Stomach (tissue), 4 donors: ENCODE results near the gene FBXO27.

ENCODE experiments used
- EP300 ChIP-seq: sonication (generic); formaldehyde crosslinking; IDR thresholded peaks from one replicate; pipeline ENCODE4 v1.6.1; 2017; ENCODE audit warnings: antibody characterized with exemption
- POLR2A ChIP-seq, 4 donors: fragments of 450-650 bp; IDR thresholded peaks; one replicate each; pipeline ENCODE4 v1.6.1; 2016; ENCODE audit warnings: antibody characterized with exemption in 4 of 4, control low read depth in 2 of 4, mild to moderate bottlenecking in 1 of 4, moderate library complexity in 1 of 4
- TF ChIP-seq, protein P1 (sequence below), 7 experiments: fragments of 450-650 bp in 4 of 7; fragments of 200-600 bp in 3 of 7; sonication (generic) in 3 of 7; IDR thresholded peaks; one replicate each; pipeline ENCODE4 v1.5.1; 2016 to 2019; ENCODE audit warnings: antibody characterized with exemption in 7 of 7, control low read depth in 2 of 7, mild to moderate bottlenecking in 1 of 7

DNA sequence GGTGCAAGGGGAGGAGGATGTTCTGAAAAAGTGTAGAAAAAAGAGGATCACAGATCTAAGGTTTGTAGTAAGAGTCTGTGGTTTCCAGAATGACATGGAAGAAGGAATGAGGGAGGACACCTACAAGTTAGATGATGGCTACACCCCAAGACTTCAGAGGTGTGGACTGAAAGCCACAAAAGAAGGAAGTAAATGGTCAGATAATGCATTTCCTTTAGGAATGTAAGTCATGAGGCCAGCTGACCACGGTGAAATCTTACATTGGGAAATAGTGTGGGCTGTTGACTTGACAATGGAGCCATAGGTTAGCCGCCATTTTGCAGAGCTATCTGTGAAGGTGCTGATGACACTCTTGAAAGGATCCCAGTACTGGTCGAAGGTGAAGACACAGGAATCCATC is 25.3 kb upstream of the FBXO27 start:
- TF ChIP-seq, protein P1, sequence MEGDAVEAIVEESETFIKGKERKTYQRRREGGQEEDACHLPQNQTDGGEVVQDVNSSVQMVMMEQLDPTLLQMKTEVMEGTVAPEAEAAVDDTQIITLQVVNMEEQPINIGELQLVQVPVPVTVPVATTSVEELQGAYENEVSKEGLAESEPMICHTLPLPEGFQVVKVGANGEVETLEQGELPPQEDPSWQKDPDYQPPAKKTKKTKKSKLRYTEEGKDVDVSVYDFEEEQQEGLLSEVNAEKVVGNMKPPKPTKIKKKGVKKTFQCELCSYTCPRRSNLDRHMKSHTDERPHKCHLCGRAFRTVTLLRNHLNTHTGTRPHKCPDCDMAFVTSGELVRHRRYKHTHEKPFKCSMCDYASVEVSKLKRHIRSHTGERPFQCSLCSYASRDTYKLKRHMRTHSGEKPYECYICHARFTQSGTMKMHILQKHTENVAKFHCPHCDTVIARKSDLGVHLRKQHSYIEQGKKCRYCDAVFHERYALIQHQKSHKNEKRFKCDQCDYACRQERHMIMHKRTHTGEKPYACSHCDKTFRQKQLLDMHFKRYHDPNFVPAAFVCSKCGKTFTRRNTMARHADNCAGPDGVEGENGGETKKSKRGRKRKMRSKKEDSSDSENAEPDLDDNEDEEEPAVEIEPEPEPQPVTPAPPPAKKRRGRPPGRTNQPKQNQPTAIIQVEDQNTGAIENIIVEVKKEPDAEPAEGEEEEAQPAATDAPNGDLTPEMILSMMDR (IDR thresholded peaks at IDR 0.05), result no peak
- TF ChIP-seq EP300 (no peak), POLR2A (IDR thresholded peaks at IDR 0.05) (no peak)
